RWPE2 (cell line): ENCODE results near the gene RALGPS2.

Experiments used
- ATAC-seq: fragments of 200-7000 bp; cut with Tn5 transposase; 3 replicates; pipeline ENCODE4 v1.9.1; 2021; ENCODE audit warnings: low read depth
- DNase-seq: peaks from one replicate; pipeline ENCODE4 v3.0.0-alpha.2; 2020; ENCODE audit warnings: low spot score
- H3K27ac ChIP-seq: fragments of 450-650 bp; 2 replicates; pipeline ENCODE4 v1.5.1; 2017; ENCODE audit warnings: mild to moderate bottlenecking; ENCODE audit not compliant: poor library complexity, severe bottlenecking
- H3K27me3 ChIP-seq: fragments of 250-450 bp; sonication (Bioruptor Pico); 2 replicates; pipeline ENCODE4 v1.5.1; 2021; ENCODE audit warnings: mild to moderate bottlenecking, moderate library complexity; ENCODE audit not compliant: insufficient read depth, poor library complexity, severe bottlenecking
- H3K36me3 ChIP-seq: fragments of 250-450 bp; sonication (Bioruptor Pico); 2 replicates; pipeline ENCODE4 v1.5.1; 2020; ENCODE audit warnings: low read depth, mild to moderate bottlenecking, moderate library complexity
- H3K4me1 ChIP-seq: fragments of 250-450 bp; sonication (Bioruptor Pico); 2 replicates; pipeline ENCODE4 v1.5.1; 2021; ENCODE audit warnings: mild to moderate bottlenecking, moderate library complexity; ENCODE audit not compliant: insufficient read depth, poor library complexity, severe bottlenecking
- H3K4me3 ChIP-seq: fragments of 250-450 bp; sonication (Bioruptor Pico); 2 replicates; pipeline ENCODE4 v1.5.1; 2021; ENCODE audit warnings: mild to moderate bottlenecking, moderate library complexity; ENCODE audit not compliant: severe bottlenecking
- H3K9me3 ChIP-seq: fragments of 250-450 bp; sonication (Bioruptor Pico); 2 replicates; pipeline ENCODE4 v1.5.1; 2021; ENCODE audit warnings: mild to moderate bottlenecking, moderate library complexity; ENCODE audit not compliant: severe bottlenecking
- TF ChIP-seq, protein P1 (sequence below): fragments of 450-650 bp; IDR thresholded peaks from one replicate; pipeline ENCODE4 v1.5.1; 2017; ENCODE audit warnings: mild to moderate bottlenecking, moderate library complexity; ENCODE audit not compliant: poor library complexity, severe bottlenecking

The RALGPS2 gene

DNA sequence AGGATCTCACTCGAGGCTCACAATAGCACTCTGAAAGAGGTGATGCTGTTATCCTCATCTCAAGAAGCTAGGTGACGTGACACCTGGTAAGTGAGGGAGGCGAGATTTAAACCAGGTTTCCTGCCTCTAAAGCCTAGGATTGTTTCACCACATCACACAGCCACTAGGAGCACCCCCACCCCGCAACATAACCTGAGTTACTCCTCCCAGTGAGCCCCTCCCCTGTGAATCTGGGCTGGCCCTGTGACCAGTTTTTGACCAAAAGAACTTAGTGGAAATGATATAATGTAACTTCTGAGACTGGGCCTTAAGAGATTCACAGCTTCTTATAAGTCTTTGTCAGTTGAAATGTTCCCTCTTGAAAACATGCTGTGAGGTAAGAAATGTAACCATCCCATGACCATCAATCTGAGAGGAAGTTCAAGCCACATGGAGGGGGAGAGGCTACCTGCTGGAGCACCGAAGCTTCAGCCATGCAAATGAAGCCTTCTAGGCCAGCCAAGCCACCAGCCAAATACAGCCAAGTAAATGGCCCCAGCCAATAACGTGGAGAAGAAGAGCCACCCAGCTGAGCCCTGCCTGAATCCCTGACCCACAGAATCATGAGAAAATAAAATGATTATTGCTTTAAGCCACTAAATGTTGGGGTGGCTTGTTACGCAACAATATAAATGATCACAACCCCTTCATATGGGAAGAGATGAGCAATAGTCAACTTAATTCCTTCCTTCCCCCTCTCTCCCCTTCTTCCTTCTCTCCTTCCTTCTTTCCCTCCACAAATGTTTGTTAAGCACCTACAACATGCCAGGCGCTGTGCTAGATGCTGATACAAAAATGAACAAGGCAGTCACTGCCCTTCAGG, 239.7 kb downstream of the RALGPS2 start:
- no peak for ATAC-seq
- Histone ChIP-seq H3K4me3 (no peak overlapping the region), H3K36me3 (no peaks in the 10 kb centered on the region), H3K27me3 (no peaks in the 10 kb centered on the region), H3K9me3 (no peaks in the 10 kb centered on the region), H3K4me1 (no peaks in the 10 kb centered on the region), H3K27ac (no peak overlapping the region)
- TF ChIP-seq, protein P1, sequence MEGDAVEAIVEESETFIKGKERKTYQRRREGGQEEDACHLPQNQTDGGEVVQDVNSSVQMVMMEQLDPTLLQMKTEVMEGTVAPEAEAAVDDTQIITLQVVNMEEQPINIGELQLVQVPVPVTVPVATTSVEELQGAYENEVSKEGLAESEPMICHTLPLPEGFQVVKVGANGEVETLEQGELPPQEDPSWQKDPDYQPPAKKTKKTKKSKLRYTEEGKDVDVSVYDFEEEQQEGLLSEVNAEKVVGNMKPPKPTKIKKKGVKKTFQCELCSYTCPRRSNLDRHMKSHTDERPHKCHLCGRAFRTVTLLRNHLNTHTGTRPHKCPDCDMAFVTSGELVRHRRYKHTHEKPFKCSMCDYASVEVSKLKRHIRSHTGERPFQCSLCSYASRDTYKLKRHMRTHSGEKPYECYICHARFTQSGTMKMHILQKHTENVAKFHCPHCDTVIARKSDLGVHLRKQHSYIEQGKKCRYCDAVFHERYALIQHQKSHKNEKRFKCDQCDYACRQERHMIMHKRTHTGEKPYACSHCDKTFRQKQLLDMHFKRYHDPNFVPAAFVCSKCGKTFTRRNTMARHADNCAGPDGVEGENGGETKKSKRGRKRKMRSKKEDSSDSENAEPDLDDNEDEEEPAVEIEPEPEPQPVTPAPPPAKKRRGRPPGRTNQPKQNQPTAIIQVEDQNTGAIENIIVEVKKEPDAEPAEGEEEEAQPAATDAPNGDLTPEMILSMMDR = no peak
- no peak for DNase-seq

GRCh38 chr1:178966312-178966711, 241.3 kb downstream of the RALGPS2 start:
- no peak for DNase-seq
- no peak for ATAC-seq
- Histone ChIP-seq H3K27me3 (no peaks in the 10 kb centered on the region), H3K9me3 (no peaks in the 10 kb centered on the region), H3K4me1 (no peaks in the 10 kb centered on the region), H3K27ac (no peak overlapping the region), H3K4me3 (no peak overlapping the region), H3K36me3 (no peaks in the 10 kb centered on the region)
- TF ChIP-seq, protein P1 = no peak

DNA sequence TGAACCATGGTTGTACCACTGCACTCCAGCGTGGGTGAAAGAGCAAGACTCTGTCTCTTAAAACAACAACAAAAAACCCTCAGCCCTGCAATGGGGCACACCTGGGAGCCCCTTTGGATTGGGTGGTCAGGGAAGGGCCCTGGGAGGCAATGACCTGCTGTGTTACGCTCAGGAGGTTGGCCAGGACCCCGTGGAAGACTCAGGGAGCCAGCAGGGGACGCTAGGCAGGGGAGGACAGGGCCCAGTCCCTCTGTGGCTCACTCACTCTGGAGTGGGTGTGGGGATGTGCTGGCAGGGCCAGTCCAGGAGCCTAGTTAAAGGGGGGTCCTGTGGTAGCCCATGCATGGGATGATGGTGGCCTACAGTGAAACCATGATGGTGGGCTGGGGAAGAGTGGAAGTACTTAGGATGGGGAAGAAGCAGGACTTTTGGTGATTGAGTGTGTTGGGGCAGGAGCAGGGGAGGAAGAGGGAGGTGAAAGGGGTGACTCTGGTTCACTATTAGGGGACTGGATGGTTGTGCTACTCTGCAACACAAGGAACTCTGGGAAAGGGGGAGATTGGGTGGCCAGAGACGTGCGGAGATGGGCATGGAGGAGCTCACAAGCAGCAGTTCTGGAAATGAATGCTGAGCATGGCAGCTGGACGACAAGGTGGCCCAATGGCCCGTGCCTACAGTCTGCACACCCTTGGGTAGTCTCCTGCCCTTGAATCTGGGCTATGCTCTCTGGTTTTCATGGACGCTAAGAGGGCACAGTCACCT, 244.4 kb downstream of the RALGPS2 start:
- Histone ChIP-seq H3K36me3 (no peaks in the 10 kb centered on the region), H3K27ac (no peak overlapping the region), H3K27me3 (no peaks in the 10 kb centered on the region), H3K9me3 (no peaks in the 10 kb centered on the region), H3K4me3 (no peak overlapping the region), H3K4me1 (no peaks in the 10 kb centered on the region)
- ATAC-seq (no peak), DNase-seq (no peak)
- TF ChIP-seq, protein P1 = no peak

DNA sequence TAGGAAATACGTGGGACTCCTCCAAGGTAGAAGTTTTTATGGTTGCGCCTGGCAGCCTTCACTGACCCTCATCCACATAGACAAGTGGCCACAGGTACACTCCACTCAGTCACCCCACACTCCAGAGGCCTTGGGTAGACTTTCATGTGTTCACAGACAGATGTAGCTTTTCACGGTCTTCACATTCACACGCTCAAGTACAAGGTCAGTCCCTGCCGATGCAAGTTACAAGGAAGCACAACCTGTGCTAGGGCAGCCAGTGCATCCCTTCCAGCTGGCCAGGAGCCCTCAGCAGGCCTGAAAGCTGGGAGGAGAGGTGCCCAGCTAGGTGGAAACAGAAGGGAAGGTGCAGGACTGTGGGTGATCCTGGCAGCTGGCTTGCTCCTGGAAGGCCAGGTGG, 245.1 kb downstream of the RALGPS2 start:
- TF ChIP-seq, protein P1 = no peak
- DNase-seq (no peak), ATAC-seq (no peak)
- H3K27ac ChIP-seq = no peak overlapping the region
- H3K4me1 ChIP-seq = no peaks in the 10 kb centered on the region
- H3K36me3 ChIP-seq = no peaks in the 10 kb centered on the region
- no peaks in the 10 kb centered on the region for H3K9me3 ChIP-seq
- no peak overlapping the region for H3K4me3 ChIP-seq
- H3K27me3 ChIP-seq = no peaks in the 10 kb centered on the region
